Stimulated activated CD4-positive, alpha-beta T cell treated with anti-CD3 and anti-CD28 coated beads, Interleukin-4, amount 100 ng/mL, for 1 hour (primary cell): ENCODE results near the gene ZNF644.
"Not testable (repeated sequence)": the region's sequence is repeated elsewhere in the genome, so short reads cannot be mapped to it uniquely, and the experiment has no call there.

Experiments
- DNase-seq: peaks from one replicate; pipeline ENCODE4 v3.0.0-alpha.2; 2020

Gene ZNF644

DNA sequence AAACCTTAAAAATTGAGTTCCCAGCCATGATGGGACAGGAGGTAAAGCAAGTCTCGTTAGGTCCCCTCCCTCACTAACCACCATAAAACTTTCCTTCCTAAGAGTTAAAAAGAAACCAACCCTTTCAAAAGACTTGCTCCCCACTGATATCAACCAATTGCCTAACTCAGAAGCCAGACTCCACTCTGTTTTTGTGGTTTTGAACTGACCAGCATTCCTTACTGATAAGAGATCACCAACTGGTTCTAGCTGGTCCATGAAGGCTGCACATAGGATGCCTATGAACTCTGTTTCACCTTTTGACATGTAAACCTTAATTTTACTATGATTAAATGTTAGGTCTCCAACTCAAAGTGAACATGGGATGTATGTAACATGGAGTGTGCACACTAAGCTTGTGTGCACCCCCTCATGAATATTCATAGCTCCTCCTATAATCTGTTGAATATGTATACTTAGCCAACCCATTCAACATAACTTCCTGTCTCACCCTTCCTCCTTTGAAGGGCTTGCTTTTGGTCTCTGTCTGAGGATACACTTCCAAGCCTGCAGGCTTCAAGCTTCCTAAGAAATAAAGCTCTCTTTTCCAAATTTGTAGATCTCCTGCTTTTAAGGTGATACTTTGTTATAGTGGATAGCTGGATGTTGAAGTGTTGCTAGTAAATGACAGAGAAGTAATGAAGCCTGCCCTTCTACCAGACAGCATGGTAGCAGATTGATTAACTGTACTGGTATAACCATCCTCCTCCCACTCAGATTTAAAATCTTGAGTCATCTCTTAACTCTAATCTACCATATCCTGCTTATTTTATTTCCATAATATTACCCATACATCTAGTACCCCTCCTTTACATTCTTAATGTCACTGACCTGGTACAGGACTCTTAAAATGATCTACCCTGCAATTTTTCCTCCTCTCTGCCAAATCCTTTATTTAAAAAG, 95.6 kb downstream of the ZNF644 start:
- no peak for DNase-seq

DNA sequence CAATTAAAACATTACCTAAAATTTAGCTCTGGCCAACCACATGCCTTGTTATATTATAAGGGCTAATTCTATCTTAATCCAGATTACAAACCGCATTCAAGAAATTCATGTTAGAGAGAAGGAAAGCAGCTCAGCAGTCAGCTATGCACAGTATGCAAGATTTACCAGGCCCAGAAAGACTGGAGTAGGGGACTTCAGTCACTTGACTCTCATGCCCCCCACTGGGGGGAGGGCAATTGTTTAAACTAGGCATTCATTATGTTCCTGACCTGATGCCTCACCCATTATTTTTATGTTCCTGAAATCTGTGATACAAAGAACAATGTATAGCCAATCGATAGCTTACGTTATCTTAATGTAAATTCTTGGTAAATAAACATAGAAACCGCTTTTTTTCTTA, 96.9 kb downstream of the ZNF644 start:
- no peak for DNase-seq

DNA sequence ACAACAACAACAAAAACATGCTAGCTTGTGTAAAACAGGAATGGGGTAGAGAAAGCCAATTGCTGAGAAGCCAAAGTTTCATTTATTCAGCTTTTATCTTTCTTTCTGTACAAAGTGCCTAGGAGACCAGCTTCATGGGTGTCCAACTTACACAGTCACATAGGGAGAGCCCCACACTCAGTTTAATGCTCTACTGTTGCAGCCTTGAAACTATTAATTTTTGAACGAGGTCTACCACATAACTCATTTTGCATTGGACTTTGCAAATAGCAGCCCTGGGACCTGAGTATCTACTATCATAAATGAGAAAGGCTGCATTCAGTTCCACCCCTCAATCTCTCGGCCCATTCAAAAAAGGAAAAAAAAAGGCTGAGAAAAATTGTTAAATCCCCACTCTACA, 98.8 kb downstream of the ZNF644 start:
- DNase-seq, result no peak

DNA sequence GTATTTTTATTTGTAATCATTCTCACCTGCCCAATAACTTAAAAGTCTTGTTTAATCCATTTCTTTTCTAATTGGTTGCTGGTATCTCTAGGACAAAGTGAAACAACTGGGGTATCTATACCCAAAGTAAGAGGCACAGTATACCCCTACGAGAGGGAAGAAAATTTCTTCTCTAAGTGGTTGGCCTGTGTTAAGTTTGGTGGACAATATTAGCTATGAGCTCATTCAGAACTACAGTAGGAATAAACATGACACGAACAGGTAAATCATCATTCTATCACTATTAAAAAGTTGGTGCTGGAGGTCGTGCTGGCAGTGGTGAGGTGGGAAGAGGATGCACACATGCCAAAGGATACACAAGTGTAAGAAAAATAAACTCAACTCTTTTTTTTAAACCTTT, 99.6 kb downstream of the ZNF644 start:
- DNase-seq, result no peak

DNA sequence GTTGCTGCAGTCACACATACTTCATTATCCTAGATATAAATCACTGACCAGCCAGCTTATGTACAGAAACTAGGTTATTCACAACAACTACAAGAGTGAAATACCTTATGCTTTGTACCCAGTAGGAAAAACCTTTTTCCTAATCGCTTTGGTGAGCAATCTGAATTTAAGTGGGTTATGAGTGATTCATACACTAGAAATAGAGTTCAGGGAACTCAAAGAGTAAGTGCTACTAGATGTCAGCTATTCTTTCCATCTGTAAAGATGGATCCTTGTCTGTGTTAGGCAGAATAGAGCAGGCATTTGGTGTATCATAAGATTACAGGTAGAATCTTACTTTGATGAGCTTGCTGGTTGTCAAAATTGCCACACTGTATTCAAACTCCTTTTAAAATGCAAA, 101.9 kb downstream of the ZNF644 start:
- DNase-seq, result no peak

DNA sequence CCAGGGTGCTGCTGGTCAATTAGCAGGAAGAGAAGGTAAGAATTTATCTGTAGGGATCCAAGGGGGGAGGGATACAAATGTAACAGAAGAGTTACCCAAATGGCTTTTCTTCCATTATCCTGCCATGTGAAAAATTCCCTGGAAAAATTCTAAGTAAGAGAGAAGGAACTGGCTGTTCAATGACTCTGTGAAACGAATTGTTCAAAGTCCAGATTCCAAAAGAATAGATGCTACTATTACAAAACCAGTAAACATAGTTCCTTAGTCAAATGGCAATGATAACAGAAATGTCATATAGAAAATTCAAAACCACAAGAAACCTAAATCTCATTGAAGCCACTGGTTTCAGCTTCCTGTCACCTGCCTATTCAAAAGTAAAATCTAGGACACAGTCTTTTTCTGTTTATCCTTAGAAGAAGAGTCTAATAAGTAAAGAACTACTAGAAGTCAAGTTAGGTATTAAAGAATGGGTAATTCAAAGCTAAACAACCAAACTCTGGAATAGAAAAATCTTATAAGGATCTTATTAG, 102.6 kb downstream of the ZNF644 start:
- no peak for DNase-seq

DNA sequence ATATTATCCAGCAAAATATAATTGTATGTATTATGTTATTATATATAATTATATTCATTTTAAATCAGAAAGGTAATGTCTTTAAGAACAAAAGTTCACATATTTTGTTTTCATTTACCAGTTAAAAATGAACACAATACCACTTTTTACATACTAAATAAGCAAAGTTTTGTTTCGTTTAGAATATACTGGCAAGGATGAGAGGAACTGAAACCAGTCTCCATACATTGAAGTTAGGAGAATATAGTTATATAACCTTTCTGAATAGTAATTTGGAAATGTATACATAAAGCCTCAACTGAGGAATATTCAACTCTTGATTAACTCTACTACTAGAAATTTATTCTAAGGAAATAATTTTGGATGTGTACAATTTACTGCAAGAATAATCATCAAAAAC, 110.5 kb downstream of the ZNF644 start:
- no peak for DNase-seq

DNA sequence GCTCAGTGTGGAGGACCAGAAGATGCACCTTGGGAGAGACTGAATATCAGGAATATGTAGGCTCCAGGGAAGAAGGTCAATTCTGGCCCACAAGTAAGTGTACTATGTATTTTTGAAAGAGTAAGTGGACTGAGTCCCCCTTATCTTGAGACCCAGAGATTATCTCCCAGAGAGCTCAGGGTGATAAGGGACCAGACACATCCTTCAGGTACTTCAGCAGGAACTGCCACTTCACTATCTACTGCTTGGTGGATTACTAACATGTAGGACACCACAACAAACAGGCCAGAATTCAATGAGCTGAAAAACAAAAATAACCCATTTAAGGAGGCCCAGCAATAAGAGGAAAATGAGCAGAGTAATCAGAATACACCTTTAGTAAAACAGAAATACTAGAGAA, 119.2 kb downstream of the ZNF644 start:
- DNase-seq, result no peak

DNA sequence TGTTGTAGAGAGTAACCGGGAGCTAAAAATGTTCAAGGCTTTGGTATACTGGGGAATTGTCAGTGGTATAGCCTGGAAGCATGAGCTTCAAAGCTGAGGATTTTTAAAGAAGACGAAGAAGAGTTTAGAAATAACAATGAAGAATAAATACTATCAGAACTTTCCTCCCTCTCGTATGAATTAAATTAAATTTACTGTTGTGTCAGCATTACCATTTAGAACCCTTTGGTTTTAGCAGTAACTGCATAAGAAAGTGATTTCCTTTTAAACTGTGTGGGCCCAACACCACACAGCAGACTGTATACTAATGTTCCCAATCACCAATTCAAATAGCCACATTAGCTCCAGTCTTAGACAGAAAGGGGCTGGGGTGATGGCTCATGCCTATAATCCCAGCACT, 122.6 kb downstream of the ZNF644 start:
- no peak for DNase-seq

DNA sequence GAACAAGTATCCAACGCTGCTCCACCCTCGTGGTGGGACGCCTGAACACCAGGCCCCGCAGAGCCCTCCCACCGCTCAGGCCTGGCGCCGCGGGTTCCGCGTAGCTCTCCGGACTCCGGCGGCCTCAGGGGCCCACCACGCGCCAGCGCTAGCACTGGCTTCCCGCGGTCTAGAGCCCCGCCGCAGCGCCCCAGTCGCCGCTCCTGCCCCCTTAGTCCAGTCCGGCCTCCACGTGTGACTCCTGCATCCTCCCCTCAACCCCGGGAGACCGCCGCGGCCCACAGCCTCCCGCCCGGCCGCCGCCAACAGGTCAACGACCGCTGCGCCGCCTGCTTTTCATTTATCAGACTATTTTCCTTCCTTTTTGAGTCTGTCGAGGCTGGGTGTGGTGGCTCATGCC, 128.2 kb downstream of the ZNF644 start:
- DNase-seq, result not testable (repeated sequence)

DNA sequence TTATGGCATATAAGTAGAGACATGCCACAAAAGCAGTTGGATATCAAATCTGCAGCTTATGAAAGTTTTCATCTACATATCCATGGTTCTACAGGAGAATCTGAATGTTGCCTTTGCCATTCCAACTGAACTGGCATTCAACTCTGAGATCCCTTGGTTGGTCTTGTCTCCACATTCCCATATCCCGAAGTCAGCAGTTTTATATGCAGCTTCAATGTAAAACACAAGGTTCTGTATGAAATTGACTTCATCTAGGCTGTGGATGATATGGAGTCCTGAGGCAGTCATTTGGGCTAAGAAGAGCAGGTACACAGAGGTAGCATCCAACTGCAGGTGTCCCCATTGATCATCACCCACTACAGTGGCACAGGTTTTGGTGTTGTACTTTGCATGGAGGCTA, 129.0 kb downstream of the ZNF644 start:
- not testable (repeated sequence) for DNase-seq

DNA sequence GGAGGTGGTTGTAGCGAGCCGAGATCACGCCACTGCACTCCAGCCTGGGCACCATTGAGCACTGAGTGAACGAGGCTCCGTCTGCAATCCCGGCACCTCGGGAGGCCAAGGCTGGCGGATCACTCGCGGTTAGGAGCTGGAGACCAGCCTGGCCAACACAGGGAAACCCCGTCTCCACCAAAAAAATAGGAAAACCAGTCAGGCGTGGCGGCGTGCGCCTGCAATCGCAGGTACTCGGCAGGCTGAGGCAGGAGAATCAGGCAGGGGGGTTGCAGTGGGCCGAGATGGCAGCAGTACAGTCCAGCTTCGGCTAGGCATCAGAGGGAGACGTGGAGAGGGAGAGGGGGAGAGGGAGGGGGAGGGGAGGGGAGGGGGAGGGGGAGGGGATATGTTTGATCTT, 129.6 kb downstream of the ZNF644 start:
- not testable (repeated sequence) for DNase-seq

DNA sequence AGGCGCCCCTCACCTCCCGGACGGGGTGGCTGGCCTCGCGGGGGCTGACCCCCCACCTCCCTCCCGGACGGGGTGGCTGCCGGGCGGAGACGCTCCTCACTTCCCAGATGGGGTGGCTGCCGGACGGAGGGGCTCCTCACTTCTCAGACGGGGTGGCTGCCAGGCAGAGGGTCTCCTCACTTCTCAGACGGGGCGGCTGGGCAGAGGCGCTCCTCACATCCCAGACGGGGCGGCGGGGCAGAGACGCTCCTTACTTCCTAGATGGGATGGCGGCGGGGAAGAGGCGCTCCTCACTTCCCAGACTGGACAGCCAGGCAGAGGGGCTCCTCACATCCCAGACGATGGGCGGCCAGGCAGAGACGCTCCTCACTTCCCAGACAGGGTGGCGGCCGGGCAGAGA, 130.1 kb downstream of the ZNF644 start:
- DNase-seq, result not testable (repeated sequence)

DNA sequence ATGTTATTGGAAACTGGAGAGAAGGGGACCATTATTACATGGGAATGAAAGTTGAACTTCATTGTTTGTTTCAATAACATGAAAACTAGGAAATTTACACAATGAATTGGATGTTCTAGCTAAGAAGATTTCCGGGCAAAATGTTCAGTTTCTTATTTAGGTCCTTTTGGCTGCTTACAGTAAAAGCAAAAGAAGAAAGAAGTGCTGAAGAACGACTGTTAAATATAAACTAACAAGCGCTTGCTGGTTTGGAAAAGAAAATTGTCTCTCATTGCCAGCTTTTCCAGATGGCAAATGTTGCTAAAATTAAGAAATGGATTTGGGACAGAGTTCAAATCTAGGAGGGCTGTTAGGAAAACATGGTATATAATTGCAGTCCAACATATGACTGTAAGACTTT, 139.6 kb downstream of the ZNF644 start:
- no peak for DNase-seq

DNA sequence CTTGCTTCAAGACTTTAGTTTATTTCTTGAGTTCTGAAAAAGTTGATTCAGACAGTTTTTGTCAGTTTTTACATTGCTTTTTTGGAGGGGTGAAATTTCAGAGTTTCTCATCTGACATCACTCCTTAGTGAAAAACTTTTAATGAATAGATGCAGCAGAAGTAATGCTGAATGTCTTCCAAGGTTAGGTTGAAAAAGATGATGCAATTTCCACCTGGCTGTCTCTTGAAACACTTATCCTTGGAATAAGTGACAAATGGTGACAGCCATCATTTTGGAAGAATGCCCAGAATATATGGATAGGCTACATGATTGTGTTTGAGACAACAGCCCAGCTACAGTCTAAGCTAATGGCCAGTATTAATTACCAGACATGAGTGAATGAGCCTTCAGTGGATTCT, 140.8 kb downstream of the ZNF644 start:
- no peak for DNase-seq

DNA sequence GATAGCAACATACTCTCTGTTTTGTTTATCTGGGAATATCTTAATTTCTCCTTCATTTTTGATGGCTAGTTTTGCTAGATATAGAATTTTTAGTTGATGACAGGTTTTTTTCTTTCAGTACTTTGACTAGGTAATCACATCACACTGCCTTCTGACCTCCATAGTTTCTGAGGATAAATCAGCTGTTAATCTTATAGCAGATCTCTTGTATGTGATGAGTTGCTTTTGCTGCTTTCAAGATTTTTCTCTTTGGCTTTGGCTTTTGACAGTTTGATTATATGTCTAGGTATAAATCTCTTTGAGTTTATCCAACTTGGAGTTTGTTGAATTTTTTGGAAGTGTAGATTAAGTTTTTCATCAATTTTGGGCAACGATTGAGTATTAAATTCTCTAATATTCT, 142.6 kb downstream of the ZNF644 start:
- DNase-seq, result no peak

DNA sequence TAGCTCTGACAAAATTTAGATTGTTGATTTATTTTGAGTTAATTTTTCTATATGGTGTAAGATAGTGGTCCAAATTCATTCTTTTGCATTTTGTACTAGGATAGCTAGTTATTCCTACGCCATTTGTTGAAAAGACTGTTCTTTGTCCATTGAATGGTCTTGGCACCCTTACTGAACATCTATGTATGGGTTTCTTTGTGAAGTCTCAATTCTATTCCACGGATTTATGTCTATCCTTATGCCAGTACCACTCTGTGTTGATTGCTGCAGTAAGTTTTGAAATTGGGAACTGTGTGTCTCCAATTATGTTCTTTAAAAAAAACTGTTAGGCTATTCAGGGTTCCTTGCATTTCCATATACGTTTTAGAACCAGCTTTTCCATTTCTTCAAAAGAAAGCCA, 145.7 kb downstream of the ZNF644 start:
- DNase-seq, result no peak
